ENCODE measurements around the gene RCOR1. TPM values are rescaled to one million over a fixed set of nuclear protein-coding genes. Genes with fewer than 3 reads are reported as not detected.

RCOR1 gene
- polyA plus RNA-seq, 1 donor from 2014 or later: 10.4 TPM

DNA sequence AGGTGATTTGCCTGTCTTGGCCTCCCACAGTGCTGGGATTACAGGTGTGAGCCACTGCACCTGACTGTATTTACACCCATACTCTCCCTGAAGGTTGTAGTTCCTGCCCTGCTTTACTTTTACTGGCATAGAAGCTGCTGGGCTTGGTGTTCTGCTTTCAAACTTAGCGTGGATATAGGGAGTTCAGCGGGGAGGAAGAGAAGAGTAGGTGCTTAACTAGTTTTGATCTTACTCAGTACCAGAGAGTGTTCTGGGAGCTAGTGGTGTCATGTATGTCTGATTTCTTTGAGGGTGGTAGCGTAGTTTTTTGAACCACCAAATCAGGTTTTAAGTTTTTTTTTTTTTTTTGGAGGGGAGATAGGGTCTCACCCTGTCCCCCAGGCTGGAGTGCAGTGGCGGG, 13.8 kb downstream of the RCOR1 start:
- H4K20me1 ChIP-seq (ENCODE audit: insufficient read depth): no peaks in the 10 kb centered on the region
- TF ChIP-seq SMC3 (conservative IDR thresholded peaks at IDR 0.05; ENCODE audit: poor library complexity) (no peak), TAF1 (IDR thresholded peaks at IDR 0.05; ENCODE audit: low read depth) (no peak), EZH2 (IDR thresholded peaks at IDR 0.05; ENCODE audit: borderline replicate concordance, insufficient read depth, low read length, poor library complexity, severe bottlenecking) (no peak), RAD21 (conservative IDR thresholded peaks at IDR 0.05) (no peak), MXI1 (conservative IDR thresholded peaks at IDR 0.05; ENCODE audit: poor library complexity, severe bottlenecking) (no peak), EP300 (conservative IDR thresholded peaks at IDR 0.05; ENCODE audit: poor library complexity, severe bottlenecking) (no peak), REST (IDR thresholded peaks at IDR 0.05; ENCODE audit: borderline replicate concordance) (no peak), POLR2AphosphoS5 (IDR thresholded peaks at IDR 0.05) (no peak)
- TF ChIP-seq, protein P1, sequence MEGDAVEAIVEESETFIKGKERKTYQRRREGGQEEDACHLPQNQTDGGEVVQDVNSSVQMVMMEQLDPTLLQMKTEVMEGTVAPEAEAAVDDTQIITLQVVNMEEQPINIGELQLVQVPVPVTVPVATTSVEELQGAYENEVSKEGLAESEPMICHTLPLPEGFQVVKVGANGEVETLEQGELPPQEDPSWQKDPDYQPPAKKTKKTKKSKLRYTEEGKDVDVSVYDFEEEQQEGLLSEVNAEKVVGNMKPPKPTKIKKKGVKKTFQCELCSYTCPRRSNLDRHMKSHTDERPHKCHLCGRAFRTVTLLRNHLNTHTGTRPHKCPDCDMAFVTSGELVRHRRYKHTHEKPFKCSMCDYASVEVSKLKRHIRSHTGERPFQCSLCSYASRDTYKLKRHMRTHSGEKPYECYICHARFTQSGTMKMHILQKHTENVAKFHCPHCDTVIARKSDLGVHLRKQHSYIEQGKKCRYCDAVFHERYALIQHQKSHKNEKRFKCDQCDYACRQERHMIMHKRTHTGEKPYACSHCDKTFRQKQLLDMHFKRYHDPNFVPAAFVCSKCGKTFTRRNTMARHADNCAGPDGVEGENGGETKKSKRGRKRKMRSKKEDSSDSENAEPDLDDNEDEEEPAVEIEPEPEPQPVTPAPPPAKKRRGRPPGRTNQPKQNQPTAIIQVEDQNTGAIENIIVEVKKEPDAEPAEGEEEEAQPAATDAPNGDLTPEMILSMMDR (IDR thresholded peaks at IDR 0.05; ENCODE audit: poor library complexity, severe bottlenecking): no peak
- no peak overlapping the region for H3K9ac ChIP-seq (ENCODE audit: low read length)
- H3F3A ChIP-seq (ENCODE audit: insufficient read depth, low read length, poor library complexity, severe bottlenecking): no peaks in the 10 kb centered on the region
- H3K4me2 ChIP-seq (ENCODE audit: low read length): no peak overlapping the region
- H3K9me2 ChIP-seq (ENCODE audit: insufficient read depth, low read length): no peaks in the 10 kb centered on the region
- no peaks in the 10 kb centered on the region for H3K36me3 ChIP-seq (ENCODE audit: insufficient read depth, low read length)
- no peaks in the 10 kb centered on the region for H3K9me3 ChIP-seq (ENCODE audit: low read length)
- H3K79me2 ChIP-seq (replicated peaks; ENCODE audit: insufficient read depth, low read length): peaks cover 55% of the 10 kb centered on the region
- no peak overlapping the region for H3K4me3 ChIP-seq (ENCODE audit: low read length)
- no peaks in the 10 kb centered on the region for H3K27me3 ChIP-seq (ENCODE audit: insufficient read depth, low read depth, low read length)
- no peak overlapping the region for H2AFZ ChIP-seq (ENCODE audit: low read depth, low read length)
- H3K27ac ChIP-seq (ENCODE audit: low read length): no peak overlapping the region

- H2AFZ ChIP-seq (ENCODE audit: low read depth, low read length): no peak overlapping the region
- peaks cover 47% of the 10 kb centered on the region for H3K79me2 ChIP-seq (replicated peaks; ENCODE audit: insufficient read depth, low read length)
- no peaks in the 10 kb centered on the region for H3K9me3 ChIP-seq (ENCODE audit: low read length)
- H4K20me1 ChIP-seq (ENCODE audit: insufficient read depth): no peaks in the 10 kb centered on the region
- H3K4me3 ChIP-seq (ENCODE audit: low read length): no peak overlapping the region
- no peak overlapping the region for H3K4me2 ChIP-seq (ENCODE audit: low read length)
- H3K27me3 ChIP-seq (ENCODE audit: insufficient read depth, low read depth, low read length): no peaks in the 10 kb centered on the region
- H3K9me2 ChIP-seq (ENCODE audit: insufficient read depth, low read length): no peaks in the 10 kb centered on the region
- H3K27ac ChIP-seq (ENCODE audit: low read length): no peak overlapping the region
- no peak overlapping the region for H3K9ac ChIP-seq (ENCODE audit: low read length)
- TF ChIP-seq EZH2 (IDR thresholded peaks at IDR 0.05; ENCODE audit: borderline replicate concordance, insufficient read depth, low read length, poor library complexity, severe bottlenecking) (no peak), REST (IDR thresholded peaks at IDR 0.05; ENCODE audit: borderline replicate concordance) (no peak), SMC3 (conservative IDR thresholded peaks at IDR 0.05; ENCODE audit: poor library complexity) (no peak), EP300 (conservative IDR thresholded peaks at IDR 0.05; ENCODE audit: poor library complexity, severe bottlenecking) (no peak), POLR2AphosphoS5 (IDR thresholded peaks at IDR 0.05) (no peak), TAF1 (IDR thresholded peaks at IDR 0.05; ENCODE audit: low read depth) (no peak), RAD21 (conservative IDR thresholded peaks at IDR 0.05) (no peak), MXI1 (conservative IDR thresholded peaks at IDR 0.05; ENCODE audit: poor library complexity, severe bottlenecking) (no peak)
- TF ChIP-seq, protein P1 (IDR thresholded peaks at IDR 0.05; ENCODE audit: poor library complexity, severe bottlenecking): no peak
- H3K36me3 ChIP-seq (ENCODE audit: insufficient read depth, low read length): no peaks in the 10 kb centered on the region
- no peaks in the 10 kb centered on the region for H3F3A ChIP-seq (ENCODE audit: insufficient read depth, low read length, poor library complexity, severe bottlenecking)
Measured at GRCh38 chr14:102608064-102608446, 15.6 kb downstream of the RCOR1 start.

All from neural cell (in vitro differentiated cells).